DOHH2 (cell line): ENCODE results near the gene PLEKHN1.

Source experiments
- H3F3A ChIP-seq: fragments of 200-600 bp; sonication (generic), shearing (Covaris generic); 2 replicates; pipeline ENCODE4 v1.6.0; 2016; ENCODE audit warnings: antibody characterized with exemption, mild to moderate bottlenecking; ENCODE audit not compliant: control insufficient read depth, insufficient read depth
- H3K27ac ChIP-seq: fragments of 200-600 bp; sonication (generic); 2 replicates; pipeline ENCODE4 v1.5.1; 2014; ENCODE audit warnings: low read depth, mild to moderate bottlenecking, low read length, moderate library complexity
- H3K27me3 ChIP-seq: fragments of 200-600 bp; sonication (generic); 2 replicates; pipeline ENCODE4 v1.6.1; 2014; ENCODE audit warnings: mild to moderate bottlenecking, low read length, mixed read lengths; ENCODE audit not compliant: control insufficient read depth
- H3K36me3 ChIP-seq: fragments of 200-600 bp; sonication (generic); 2 replicates; pipeline ENCODE4 v1.6.1; 2014; ENCODE audit warnings: mild to moderate bottlenecking, low read length, moderate library complexity, mixed read lengths; ENCODE audit not compliant: control insufficient read depth
- H3K4me1 ChIP-seq: fragments of 200-600 bp; sonication (generic); 2 replicates; pipeline ENCODE4 v1.6.1; 2014; ENCODE audit warnings: mild to moderate bottlenecking, low read length, mixed read lengths; ENCODE audit not compliant: control insufficient read depth
- H3K4me2 ChIP-seq: fragments of 200-600 bp; sonication (generic); 2 replicates; pipeline ENCODE4 v1.6.0; 2014; ENCODE audit warnings: mild to moderate bottlenecking, low read length, moderate library complexity
- H3K4me3 ChIP-seq: fragments of 200-600 bp; sonication (generic); 2 replicates; pipeline ENCODE4 v1.5.1; 2014; ENCODE audit warnings: mild to moderate bottlenecking, low read length, mixed read lengths
- H3K79me2 ChIP-seq: fragments of 200-600 bp; sonication (generic); 2 replicates; pipeline ENCODE4 v1.6.1; 2014; ENCODE audit warnings: mild to moderate bottlenecking, low read length, mixed read lengths; ENCODE audit not compliant: control insufficient read depth
- H3K9me2 ChIP-seq: fragments of 200-600 bp; sonication (generic); replicated peaks from 2 replicates; pipeline ENCODE4 v1.6.1; 2014; ENCODE audit warnings: mild to moderate bottlenecking, low read length, mixed read lengths; ENCODE audit not compliant: control insufficient read depth
- H3K9me3 ChIP-seq: fragments of 200-600 bp; sonication (generic); 2 replicates; pipeline ENCODE4 v1.6.1; 2014; ENCODE audit warnings: antibody characterized with exemption, low read length, mixed read lengths; ENCODE audit not compliant: control insufficient read depth, insufficient read depth
- H4K20me1 ChIP-seq: fragments of 200-600 bp; sonication (generic); 2 replicates; pipeline ENCODE4 v1.6.0; 2014; ENCODE audit warnings: low read depth, mild to moderate bottlenecking, antibody characterized with exemption, low read length, moderate library complexity; ENCODE audit not compliant: control insufficient read depth, insufficient read depth
- EZH2phosphoT487 ChIP-seq: fragments of 200-600 bp; sonication (generic); IDR thresholded peaks from 2 replicates; pipeline ENCODE4 v1.6.1; 2017; ENCODE audit warnings: borderline replicate concordance, mild to moderate bottlenecking, antibody characterized with exemption, low read length, moderate library complexity, mixed read lengths
- TF ChIP-seq, protein P1 (sequence below): fragments of 200-600 bp; sonication (generic); IDR thresholded peaks from one replicate; pipeline ENCODE4 v1.5.1; 2014; ENCODE audit warnings: antibody characterized with exemption, mild to moderate bottlenecking, low read depth, low read length; ENCODE audit not compliant: poor library complexity, severe bottlenecking

The PLEKHN1 gene

DNA sequence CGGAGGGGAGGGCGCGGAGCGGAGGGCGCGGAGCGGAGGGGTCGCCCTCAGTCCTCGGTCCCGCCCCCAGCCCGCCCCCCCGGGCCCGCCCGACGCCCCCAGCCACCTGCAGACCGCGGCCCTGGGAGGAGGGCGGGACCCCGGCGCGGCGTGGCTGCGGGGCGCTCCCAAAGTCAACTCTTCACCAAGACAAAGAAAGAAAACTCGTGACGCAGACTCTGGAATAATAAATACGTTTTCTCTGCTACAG, 32.4 kb downstream of the PLEKHN1 start:
- no peak overlapping the region for H3K4me2 ChIP-seq

DNA sequence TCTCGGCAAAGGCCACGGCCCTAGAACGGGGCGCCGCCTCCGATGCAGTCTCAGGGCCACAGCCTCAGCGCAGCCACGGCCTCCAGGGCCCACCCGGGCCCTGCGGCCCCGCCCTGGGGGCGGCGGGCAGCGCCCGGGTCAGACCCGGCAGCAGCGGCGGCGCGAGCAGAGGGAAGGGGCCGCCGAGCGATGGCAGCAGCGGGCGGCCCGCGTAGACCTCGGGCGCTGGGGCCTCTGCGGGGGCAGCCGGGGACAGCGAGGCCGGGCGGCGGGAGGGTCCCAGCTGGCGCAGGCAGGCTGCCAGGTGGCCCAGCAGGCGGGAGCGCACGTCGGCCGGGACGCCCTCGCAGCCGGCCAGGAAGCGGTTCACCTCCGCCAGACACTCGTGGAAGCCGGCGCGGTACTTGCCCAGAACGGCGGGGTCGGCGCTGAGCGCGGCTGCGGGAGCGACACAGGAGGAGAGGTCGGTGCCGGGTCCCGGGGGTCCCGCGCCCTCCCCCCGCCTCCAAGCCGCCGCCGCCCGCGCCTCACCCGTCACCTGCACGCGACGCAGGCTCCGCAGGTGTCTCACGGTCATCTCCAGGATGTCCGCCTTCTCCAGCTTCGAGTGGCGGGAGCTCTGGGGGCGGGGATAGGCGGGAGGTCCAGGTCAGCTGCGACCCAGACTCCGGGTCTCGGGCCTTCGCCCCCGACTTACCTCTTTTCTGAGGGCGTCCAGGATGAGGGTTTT, 32.9 kb downstream of the PLEKHN1 start:
- Histone ChIP-seq H3F3A (no peaks in the 10 kb centered on the region), H3K36me3 (no peaks in the 10 kb centered on the region), H3K4me1 (peaks cover 3% of the 10 kb centered on the region; the same call in 1 of the 2 replicates), H3K9me3 (no peaks in the 10 kb centered on the region), H3K27me3 (peaks cover 21% of the 10 kb centered on the region), H3K9me2 (no peaks in the 10 kb centered on the region), H3K27ac (no peak overlapping the region), H3K4me3 (no peak overlapping the region), H3K4me2 (no peak overlapping the region), H4K20me1 (no peaks in the 10 kb centered on the region), H3K79me2 (no peaks in the 10 kb centered on the region)
- TF ChIP-seq, protein P1, sequence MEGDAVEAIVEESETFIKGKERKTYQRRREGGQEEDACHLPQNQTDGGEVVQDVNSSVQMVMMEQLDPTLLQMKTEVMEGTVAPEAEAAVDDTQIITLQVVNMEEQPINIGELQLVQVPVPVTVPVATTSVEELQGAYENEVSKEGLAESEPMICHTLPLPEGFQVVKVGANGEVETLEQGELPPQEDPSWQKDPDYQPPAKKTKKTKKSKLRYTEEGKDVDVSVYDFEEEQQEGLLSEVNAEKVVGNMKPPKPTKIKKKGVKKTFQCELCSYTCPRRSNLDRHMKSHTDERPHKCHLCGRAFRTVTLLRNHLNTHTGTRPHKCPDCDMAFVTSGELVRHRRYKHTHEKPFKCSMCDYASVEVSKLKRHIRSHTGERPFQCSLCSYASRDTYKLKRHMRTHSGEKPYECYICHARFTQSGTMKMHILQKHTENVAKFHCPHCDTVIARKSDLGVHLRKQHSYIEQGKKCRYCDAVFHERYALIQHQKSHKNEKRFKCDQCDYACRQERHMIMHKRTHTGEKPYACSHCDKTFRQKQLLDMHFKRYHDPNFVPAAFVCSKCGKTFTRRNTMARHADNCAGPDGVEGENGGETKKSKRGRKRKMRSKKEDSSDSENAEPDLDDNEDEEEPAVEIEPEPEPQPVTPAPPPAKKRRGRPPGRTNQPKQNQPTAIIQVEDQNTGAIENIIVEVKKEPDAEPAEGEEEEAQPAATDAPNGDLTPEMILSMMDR = no peak
- TF ChIP-seq EZH2phosphoT487 = no peak

More for the DNA sequence above, 32.4 kb downstream of the PLEKHN1 start:
- Histone ChIP-seq H3K27ac (no peak overlapping the region), H3K79me2 (no peaks in the 10 kb centered on the region), H3F3A (no peaks in the 10 kb centered on the region), H3K9me3 (no peaks in the 10 kb centered on the region), H3K36me3 (no peaks in the 10 kb centered on the region), H3K4me3 (no peak overlapping the region), H4K20me1 (no peaks in the 10 kb centered on the region), H3K9me2 (no peaks in the 10 kb centered on the region), H3K27me3 (peaks cover 18% of the 10 kb centered on the region), H3K4me1 (peaks cover 3% of the 10 kb centered on the region; the same call in 1 of the 2 replicates)
- TF ChIP-seq, protein P1 = no peak
- TF ChIP-seq EZH2phosphoT487 = no peak

DNA sequence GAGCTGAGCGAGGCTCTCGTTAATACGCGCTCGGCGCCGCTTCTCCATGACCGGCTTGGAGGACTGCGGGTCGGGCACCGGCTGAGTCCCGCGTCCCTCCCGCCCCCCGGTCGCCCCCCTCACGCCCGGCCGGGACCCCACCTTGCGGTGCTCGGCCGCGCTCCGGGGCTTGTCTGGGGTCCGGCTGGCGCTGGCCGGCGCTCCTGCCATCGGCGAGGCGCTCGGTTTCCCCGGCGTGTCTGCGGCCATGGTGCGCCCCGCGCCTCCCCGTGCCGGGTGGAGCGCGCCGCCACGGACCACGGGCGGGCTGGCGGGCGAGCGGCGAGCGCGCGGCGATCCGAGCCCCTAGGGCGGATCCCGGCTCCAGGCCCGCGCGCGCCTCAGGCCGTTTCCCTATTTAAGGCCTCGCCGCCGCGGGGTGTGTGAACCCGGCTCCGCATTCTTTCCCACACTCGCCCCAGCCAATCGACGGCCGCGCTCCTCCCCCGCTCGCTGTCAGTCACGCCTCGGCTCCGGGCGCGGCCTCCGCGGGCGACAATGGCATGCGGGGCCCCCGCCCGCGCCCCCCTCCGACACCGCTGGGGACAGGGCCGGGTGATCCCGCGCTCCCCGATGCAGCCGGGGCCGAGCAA, 33.6 kb downstream of the PLEKHN1 start, which contains the start of gene HES4:
TSS of gene HES4 (minus strand) at position 373 of the 632 bp plus-strand sequence. CDS start at position 249, 124 bp downstream.
- Histone ChIP-seq H3F3A (no peaks in the 10 kb centered on the region), H3K36me3 (no peaks in the 10 kb centered on the region), H3K9me3 (no peaks in the 10 kb centered on the region), H3K27me3 (peaks cover 28% of the 10 kb centered on the region), H3K4me3 (no peak within 1 kb of the TSS), H4K20me1 (no peaks in the 10 kb centered on the region), H3K4me1 (peaks cover 3% of the 10 kb centered on the region; the same call in 1 of the 2 replicates), H3K27ac (no peak within 1 kb of the TSS), H3K4me2 (no peak within 1 kb of the TSS), H3K9me2 (no peaks in the 10 kb centered on the region), H3K79me2 (no peaks in the 10 kb centered on the region)
- TF ChIP-seq EZH2phosphoT487 = no peak
- TF ChIP-seq, protein P1 = no peak
